PC-9 (cell line): ENCODE results near the gene UNC13B. TPM values are rescaled to one million over a fixed set of nuclear protein-coding genes. Genes with fewer than 3 reads are reported as not detected.

Source experiments
- BruUV-seq: library from RNA; stranded (reverse); fragments of 400-500 nt; replicated peaks from 2 replicates; lab custom pipeline; 2021; lab: Mats Ljungman, UMichigan
- CTCF ChIA-PET: fragments of 300-600 bp; sonication (Branson Sonifier 250); formaldehyde crosslinking; loops from one replicate; lab custom pipeline; 2022; ENCODE audit warnings: antibody characterized with exemption; lab: Charles Lee
- POLR2A ChIA-PET: fragments of 300-600 bp; sonication (Branson Sonifier 250); formaldehyde crosslinking; loops from one replicate; lab custom pipeline; 2022; ENCODE audit warnings: antibody characterized with exemption; ENCODE audit not compliant: unreplicated experiment; lab: Charles Lee
- DNase-seq, 2 experiments: peaks; one replicate each; pipeline versions ENCODE4 v3.0.0 to v3.0.0-alpha.2; 2015 to 2022; ENCODE audit warnings: mixed read lengths in 1 of 2
- H2AFZ ChIP-seq: fragments of 200-600 bp; sonication (generic); 2 replicates; pipeline ENCODE4 v1.8.1; 2017; ENCODE audit warnings: antibody characterized with exemption
- H3F3A ChIP-seq: fragments of 200-600 bp; sonication (generic); 2 replicates; pipeline ENCODE4 v1.8.1; 2017; ENCODE audit warnings: antibody characterized with exemption, mild to moderate bottlenecking, low read depth; ENCODE audit not compliant: insufficient read depth
- H3K27ac ChIP-seq: fragments of 200-600 bp; sonication (generic); 2 replicates; pipeline ENCODE4 v1.6.1; 2016; ENCODE audit warnings: mixed run types
- H3K27me3 ChIP-seq: fragments of 200-600 bp; sonication (generic); 2 replicates; pipeline ENCODE4 v1.6.1; 2016; ENCODE audit warnings: low read depth, mixed run types; ENCODE audit not compliant: insufficient read depth
- H3K36me3 ChIP-seq: fragments of 200-600 bp; sonication (generic); 2 replicates; pipeline ENCODE4 v1.6.1; 2016; ENCODE audit warnings: low read depth, mixed run types
- H3K4me1 ChIP-seq: fragments of 200-600 bp; sonication (generic); replicated peaks from 2 replicates; pipeline ENCODE4 v1.6.1; 2016; ENCODE audit warnings: mixed run types; ENCODE audit not compliant: insufficient read depth
- H3K4me2 ChIP-seq: fragments of 200-600 bp; sonication (generic); 2 replicates; pipeline ENCODE4 v1.6.1; 2017; ENCODE audit warnings: mixed run types
- H3K4me3 ChIP-seq: fragments of 200-600 bp; sonication (generic); 2 replicates; pipeline ENCODE4 v1.6.1; 2016; ENCODE audit warnings: mixed run types
- H3K79me2 ChIP-seq: fragments of 200-600 bp; sonication (generic); 2 replicates; pipeline ENCODE4 v1.6.1; 2017; ENCODE audit warnings: low read depth, mixed run types
- H3K9me2 ChIP-seq: fragments of 200-600 bp; sonication (generic); 2 replicates; pipeline ENCODE4 v1.8.1; 2017; ENCODE audit warnings: mild to moderate bottlenecking; ENCODE audit not compliant: insufficient read depth
- H3K9me3 ChIP-seq: fragments of 200-600 bp; sonication (generic); 2 replicates; pipeline ENCODE4 v1.8.1; 2016; ENCODE audit warnings: low read depth; ENCODE audit not compliant: insufficient read depth
- H4K20me1 ChIP-seq: fragments of 200-600 bp; sonication (generic); 2 replicates; pipeline ENCODE4 v1.8.1; 2017; ENCODE audit not compliant: insufficient read depth
- EZH2 ChIP-seq: fragments of 200-600 bp; sonication (generic); IDR thresholded peaks from 2 replicates; pipeline ENCODE4 v1.8.0; 2017; ENCODE audit warnings: antibody characterized with exemption, low read depth
- intact Hi-C: fragments of 100-400 bp; cut with micrococcal nuclease; formaldehyde crosslinking; loops from one replicate; pipeline ENCODE4 v1.10.0; 2022; ENCODE audit not compliant: unreplicated experiment
- total RNA-seq: library from RNA; stranded (reverse); gene quantifications from 2 replicates; pipeline ENCODE4 v1.2.3, GENCODE V29; 2021
- TF ChIP-seq, protein P1 (sequence below): fragments of 200-600 bp; sonication (generic); conservative IDR thresholded peaks from 2 replicates; pipeline ENCODE4 v1.6.1; 2017; ENCODE audit warnings: mixed run types, antibody characterized with exemption, mild to moderate bottlenecking, moderate library complexity

The UNC13B gene
- total RNA-seq, 1 experiment from 2014 or later: not detected

DNA sequence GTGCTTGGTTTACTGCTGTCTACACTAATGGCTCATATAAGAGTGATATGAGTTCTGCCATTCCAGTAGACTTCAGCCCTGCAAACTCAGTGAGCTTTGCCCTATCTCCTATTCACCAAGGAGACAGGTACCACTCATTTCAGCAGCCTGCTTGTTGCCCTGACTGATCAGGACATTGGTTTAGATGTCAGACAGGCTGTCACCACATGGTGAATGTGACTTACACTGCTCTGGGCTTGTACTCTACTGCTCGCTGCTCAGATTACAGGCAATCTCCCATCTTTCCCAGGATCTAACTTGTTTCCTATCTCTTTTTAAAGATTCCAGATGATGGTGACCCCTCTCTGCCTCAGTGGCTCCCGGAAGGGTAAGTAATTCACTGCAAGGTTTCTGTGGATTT lies 204.8 kb downstream of the UNC13B start:
- ChIA-PET POLR2A (no interaction called here), CTCF (no interaction called here)
- no TSS peak for BruUV-seq
- Histone ChIP-seq H3K36me3 (no peaks in the 10 kb centered on the region), H4K20me1 (no peaks in the 10 kb centered on the region), H2AFZ (no peak overlapping the region), H3K4me2 (no peak overlapping the region), H3K79me2 (no peaks in the 10 kb centered on the region), H3K9me3 (no peaks in the 10 kb centered on the region), H3K4me1 (no peaks in the 10 kb centered on the region), H3F3A (no peaks in the 10 kb centered on the region), H3K9me2 (no peaks in the 10 kb centered on the region), H3K27ac (no peak overlapping the region), H3K27me3 (no peaks in the 10 kb centered on the region), H3K4me3 (no peak overlapping the region)
- DNase-seq: no peak
- TF ChIP-seq, protein P1, sequence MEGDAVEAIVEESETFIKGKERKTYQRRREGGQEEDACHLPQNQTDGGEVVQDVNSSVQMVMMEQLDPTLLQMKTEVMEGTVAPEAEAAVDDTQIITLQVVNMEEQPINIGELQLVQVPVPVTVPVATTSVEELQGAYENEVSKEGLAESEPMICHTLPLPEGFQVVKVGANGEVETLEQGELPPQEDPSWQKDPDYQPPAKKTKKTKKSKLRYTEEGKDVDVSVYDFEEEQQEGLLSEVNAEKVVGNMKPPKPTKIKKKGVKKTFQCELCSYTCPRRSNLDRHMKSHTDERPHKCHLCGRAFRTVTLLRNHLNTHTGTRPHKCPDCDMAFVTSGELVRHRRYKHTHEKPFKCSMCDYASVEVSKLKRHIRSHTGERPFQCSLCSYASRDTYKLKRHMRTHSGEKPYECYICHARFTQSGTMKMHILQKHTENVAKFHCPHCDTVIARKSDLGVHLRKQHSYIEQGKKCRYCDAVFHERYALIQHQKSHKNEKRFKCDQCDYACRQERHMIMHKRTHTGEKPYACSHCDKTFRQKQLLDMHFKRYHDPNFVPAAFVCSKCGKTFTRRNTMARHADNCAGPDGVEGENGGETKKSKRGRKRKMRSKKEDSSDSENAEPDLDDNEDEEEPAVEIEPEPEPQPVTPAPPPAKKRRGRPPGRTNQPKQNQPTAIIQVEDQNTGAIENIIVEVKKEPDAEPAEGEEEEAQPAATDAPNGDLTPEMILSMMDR: no peak
- no peak for TF ChIP-seq EZH2
- intact Hi-C loops: no loop called here

DNA sequence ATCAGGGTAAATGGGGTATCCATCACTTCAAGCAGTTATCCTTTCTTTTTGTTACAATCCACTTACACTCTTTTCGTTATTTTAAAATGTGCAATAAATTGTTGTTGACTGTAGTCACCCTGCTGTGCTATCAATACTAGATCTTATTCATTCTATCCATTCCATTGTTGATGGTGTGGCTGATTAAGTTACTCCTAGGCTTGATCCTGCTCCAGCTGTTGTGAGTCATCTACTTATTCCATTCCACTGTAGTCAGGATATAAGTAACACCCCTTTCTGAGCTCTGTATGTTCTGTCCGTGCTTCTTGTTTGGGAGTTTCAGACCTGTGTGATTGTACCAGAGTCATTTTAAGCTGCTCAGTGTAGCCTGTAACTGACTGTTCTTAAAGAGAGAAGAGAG lies 205.6 kb downstream of the UNC13B start:
- POLR2A ChIA-PET: no interaction called here
- H3K27me3 ChIP-seq: no peaks in the 10 kb centered on the region
- no peaks in the 10 kb centered on the region for H3K9me2 ChIP-seq
- no peak overlapping the region for H3K27ac ChIP-seq
- H3K36me3 ChIP-seq: no peaks in the 10 kb centered on the region
- H3K4me1 ChIP-seq: no peaks in the 10 kb centered on the region
- intact Hi-C loops: no loop called here
- H2AFZ ChIP-seq: no peak overlapping the region
- no peaks in the 10 kb centered on the region for H4K20me1 ChIP-seq
- no peaks in the 10 kb centered on the region for H3F3A ChIP-seq
- H3K79me2 ChIP-seq: no peaks in the 10 kb centered on the region
- 0 out of 2 replicates have a peak overlapping the region, but pooled peaks have one; percentile 26 for H3K4me2 ChIP-seq
- H3K9me3 ChIP-seq: no peaks in the 10 kb centered on the region
- CTCF ChIA-PET: no interaction called here
- BruUV-seq: no TSS peak
- no peak for TF ChIP-seq EZH2
- TF ChIP-seq, protein P1: no peak
- H3K4me3 ChIP-seq: no peak overlapping the region
- peak in 1 of 2 experiments; percentile 72 for DNase-seq

DNA sequence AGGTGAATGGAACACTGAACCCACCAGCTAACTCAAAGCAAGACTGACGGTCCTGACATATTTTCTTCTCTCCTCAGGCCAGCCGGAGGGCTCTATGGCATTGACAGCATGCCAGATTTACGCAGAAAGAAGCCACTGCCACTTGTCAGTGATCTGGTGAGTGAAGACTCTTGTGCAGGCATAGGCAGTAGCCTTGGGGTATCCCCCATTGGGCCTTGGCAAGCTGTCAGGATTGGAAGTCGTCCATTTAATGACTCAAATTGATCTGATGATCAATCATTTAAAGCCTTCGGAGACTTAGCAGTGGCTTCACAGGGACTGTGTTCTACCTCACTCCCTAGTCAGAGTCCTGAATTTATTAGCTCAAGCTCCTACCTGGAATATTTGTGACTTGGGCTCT lies 208.4 kb downstream of the UNC13B start:
- DNase-seq: no peak
- no TSS peak for BruUV-seq
- no peaks in the 10 kb centered on the region for H3K27me3 ChIP-seq
- TF ChIP-seq EZH2: no peak
- TF ChIP-seq, protein P1: no peak
- no peaks in the 10 kb centered on the region for H3K4me1 ChIP-seq
- intact Hi-C loops: no loop called here
- H2AFZ ChIP-seq: no peak overlapping the region
- CTCF ChIA-PET: no interaction called here
- no peaks in the 10 kb centered on the region for H3F3A ChIP-seq
- H3K79me2 ChIP-seq: no peaks in the 10 kb centered on the region
- no peak overlapping the region for H3K4me3 ChIP-seq
- no peaks in the 10 kb centered on the region for H3K9me2 ChIP-seq
- no peaks in the 10 kb centered on the region for H3K9me3 ChIP-seq
- no peaks in the 10 kb centered on the region for H4K20me1 ChIP-seq
- H3K27ac ChIP-seq: no peak overlapping the region
- H3K36me3 ChIP-seq: no peaks in the 10 kb centered on the region
- H3K4me2 ChIP-seq: no peak overlapping the region
- POLR2A ChIA-PET: no interaction called here
